HepG2 (cell line): ENCODE results near the gene STAT1. TPM values are rescaled to one million over a fixed set of nuclear protein-coding genes. Genes with fewer than 3 reads are reported as not detected.

Experiments
- ATAC-seq: fragments of 200-7000 bp; cut with Tn5 transposase; 3 replicates; pipeline ENCODE4 v1.9.1; 2020; ENCODE audit warnings: mild to moderate bottlenecking, moderate library complexity
- BruUV-seq: library from RNA; stranded (reverse); fragments of 400-500 nt; replicated peaks from 2 replicates; lab custom pipeline; 2021; lab: Mats Ljungman, UMichigan
- CTCF ChIA-PET: fragments of 300-600 bp; formaldehyde crosslinking; extraction: SDS; loops from one replicate; lab custom pipeline; 2021; ENCODE audit warnings: low total read pairs, inconsistent platforms, low intra/inter-chr PET ratio; lab: Yijun Ruan, JAX
- POLR2A ChIA-PET: fragments of 350-600 bp; sonication (Branson Sonifier 250); formaldehyde crosslinking; loops from one replicate; lab custom pipeline; 2020; ENCODE audit warnings: antibody characterized with exemption, inconsistent platforms; lab: Yijun Ruan, JAX
- DNase-seq: peaks from one replicate; pipeline ENCODE4 v3.0.0-alpha.2; 2015; ENCODE audit warnings: low spot score
- FAIRE-seq: peaks from 3 replicates; lab custom pipeline; 2011; peaks lifted over from hg19 to GRCh38; lab: Jason Lieb, UNC
- H2AFZ ChIP-seq: one replicate; pipeline ENCODE4 v1.6.1; 2011; ENCODE audit warnings: low read length, inconsistent platforms
- H3K27ac ChIP-seq: fragments of 300-600 bp; 3 replicates; pipeline ENCODE4 v1.8.0; 2011; ENCODE audit warnings: mixed run types, mild to moderate bottlenecking, mixed read lengths, low read length, inconsistent platforms; ENCODE audit not compliant: insufficient read depth; ENCODE audit errors: extremely low read length
- H3K27me3 ChIP-seq, 2 experiments: fragments of 200-600 bp in 1 of 2; 2 replicates in 1 of 2; 3 replicates in 1 of 2; pipeline versions ENCODE4 v1.6.0 to v1.8.0; 2011; ENCODE audit warnings: low read length in 2 of 2, mild to moderate bottlenecking in 2 of 2, moderate library complexity in 2 of 2, inconsistent platforms in 1 of 2; ENCODE audit not compliant: insufficient read depth in 2 of 2, control insufficient read depth in 1 of 2
- H3K36me3 ChIP-seq, 2 experiments: fragments of 200-600 bp in 1 of 2; replicated peaks in 1 of 2; 2 replicates in 1 of 2; 3 replicates in 1 of 2; pipeline versions ENCODE4 v1.5.1 to v1.8.0; 2011; ENCODE audit warnings: low read length in 2 of 2, inconsistent platforms in 1 of 2; ENCODE audit not compliant: insufficient read depth in 2 of 2, control insufficient read depth in 1 of 2
- H3K4me1 ChIP-seq: 2 replicates; pipeline ENCODE4 v1.5.1; 2012; ENCODE audit warnings: low read length, inconsistent platforms; ENCODE audit not compliant: insufficient read depth
- H3K4me2 ChIP-seq: 2 replicates; pipeline ENCODE4 v1.6.0; 2011; ENCODE audit warnings: low read depth, low read length, inconsistent platforms
- H3K4me3 ChIP-seq, 3 experiments: fragments of 200-600 bp in 1 of 3; sonication (generic), shearing (Covaris generic) in 1 of 3; replicated peaks in 1 of 3; 2 replicates each; pipeline ENCODE4 v1.5.1; 2011 to 2016; ENCODE audit warnings: low read length in 3 of 3, inconsistent platforms in 2 of 3, low read depth in 2 of 3, mild to moderate bottlenecking in 2 of 3, control low read depth in 1 of 3, mixed read lengths in 1 of 3; ENCODE audit not compliant: insufficient read depth in 1 of 3
- H3K79me2 ChIP-seq: one replicate; pipeline ENCODE4 v1.6.1; 2011; ENCODE audit warnings: low read length, inconsistent platforms; ENCODE audit not compliant: insufficient read depth
- H3K9ac ChIP-seq: 2 replicates; pipeline ENCODE4 v1.6.0; 2011; ENCODE audit warnings: mild to moderate bottlenecking, low read depth, low read length, inconsistent platforms; ENCODE audit not compliant: insufficient read depth
- H3K9me3 ChIP-seq: 2 replicates; pipeline ENCODE4 v1.5.1; 2012; ENCODE audit warnings: mild to moderate bottlenecking, low read length
- H4K20me1 ChIP-seq: 2 replicates; pipeline ENCODE4 v1.6.0; 2011; ENCODE audit warnings: inconsistent platforms, mild to moderate bottlenecking, low read length, moderate library complexity; ENCODE audit not compliant: insufficient read depth
- ATF7 ChIP-seq, 2 experiments: fragments of 450-650 bp in 1 of 2; sonication (generic) in 1 of 2; formaldehyde crosslinking in 1 of 2; IDR thresholded peaks; 2 replicates each; pipeline versions ENCODE4 v1.4.0 to v1.6.1; 2016 to 2020; ENCODE audit warnings: antibody characterized with exemption in 1 of 2, mild to moderate bottlenecking in 1 of 2, missing genetic modification reagents in 1 of 2
- EEA1 ChIP-seq: sonication (generic); formaldehyde crosslinking; IDR thresholded peaks from 2 replicates; pipeline ENCODE4 v1.5.1; 2020; ENCODE audit warnings: mild to moderate bottlenecking, missing genetic modification reagents, borderline replicate concordance
- ESRRA ChIP-seq: sonication (generic); formaldehyde crosslinking; IDR thresholded peaks from 2 replicates; pipeline ENCODE4 v1.5.1; 2020; ENCODE audit warnings: mild to moderate bottlenecking, low read depth, missing genetic modification reagents
- KDM5B ChIP-seq: sonication (generic); formaldehyde crosslinking; IDR thresholded peaks from 2 replicates; pipeline ENCODE4 v1.4.0; 2020; ENCODE audit warnings: missing genetic modification reagents, mild to moderate bottlenecking, borderline replicate concordance
- MTA1 ChIP-seq: sonication (generic); formaldehyde crosslinking; IDR thresholded peaks from 2 replicates; pipeline ENCODE4 v1.4.0; 2020; ENCODE audit warnings: missing genetic modification reagents, mild to moderate bottlenecking, borderline replicate concordance
- THAP11 ChIP-seq: IDR thresholded peaks from 2 replicates; pipeline ENCODE4 v1.6.1; 2016; ENCODE audit warnings: missing biosample characterization, missing genetic modification reagents
- ZNF274 ChIP-seq: sonication (generic); formaldehyde crosslinking; IDR thresholded peaks from 2 replicates; pipeline ENCODE4 v1.5.1; 2020; ENCODE audit warnings: mild to moderate bottlenecking, missing genetic modification reagents
- ZNF674 ChIP-seq: sonication (generic); formaldehyde crosslinking; IDR thresholded peaks from 2 replicates; pipeline ENCODE4 v1.5.0; 2020; ENCODE audit warnings: low read depth, mild to moderate bottlenecking, missing genetic modification reagents
- ZNF687 ChIP-seq: sonication (generic); formaldehyde crosslinking; IDR thresholded peaks from 2 replicates; pipeline ENCODE4 v1.5.1; 2020; ENCODE audit warnings: mild to moderate bottlenecking, missing genetic modification reagents, moderate library complexity
- ZNF772 ChIP-seq: sonication (generic); formaldehyde crosslinking; IDR thresholded peaks from 2 replicates; pipeline ENCODE4 v1.5.0; 2020; ENCODE audit warnings: mild to moderate bottlenecking, missing genetic modification reagents
- WGBS: methylation state at CpG from one replicate; pipeline ENCODE4 v1.1.6; 2017; ENCODE audit warnings: low lambda C conversion rate; 5-methylcytosine and 5-hydroxymethylcytosine counted together
- in situ Hi-C: cut with HindIII; loops from 2 replicates; pipeline ENCODE4 v1.10.0; 2017; ENCODE audit warnings: low pct_unique_long_range_greater_than_20kb; ENCODE audit not compliant: extremely low pct_ligation_motif_present
- intact Hi-C: fragments of 100-400 bp; cut with micrococcal nuclease; formaldehyde crosslinking; loops from one replicate; pipeline ENCODE4 v1.10.0; 2022; ENCODE audit not compliant: unreplicated experiment
- polyA plus RNA-seq, 8 experiments: library from polyadenylated mRNA; depleted of rRNA in 3 of 8; stranded (reverse) in 7 of 8; unstranded in 1 of 8; fragments of >200 nt; fragmentation: Illumina TruSeq in 4 of 8; extraction: Trizol in 4 of 8; gene quantifications; 2 replicates each; pipeline versions ENCODE4 v1.2.1 to v1.2.3, GENCODE V29; 2011 to 2016; ENCODE audit warnings: low read depth in 4 of 8, missing spikeins in 1 of 8, mixed read lengths in 1 of 8; ENCODE audit not compliant: insufficient read depth in 1 of 8
- total RNA-seq, 5 experiments: library from RNA; depleted of rRNA; stranded (reverse); fragments of >200 nt; fragmentation: Illumina TruSeq; extraction: Trizol; gene quantifications; 2 replicates each; pipeline ENCODE4 v1.2.3, GENCODE V29; 2016; ENCODE audit warnings: low read depth in 1 of 5
- TF ChIP-seq, protein P1 (sequence below): sonication (generic); formaldehyde crosslinking; IDR thresholded peaks from 2 replicates; pipeline ENCODE4 v1.5.1; 2020; ENCODE audit warnings: mild to moderate bottlenecking, missing genetic modification reagents, borderline replicate concordance
- TF ChIP-seq, protein P2 (sequence below): IDR thresholded peaks from 2 replicates; pipeline ENCODE4 v1.6.1; 2016; ENCODE audit warnings: low read depth, control low read depth

The STAT1 gene
- total and polyA plus RNA-seq, 2 of the 13 experiments (the other 11 are each of a cell fraction or from before 2014, with no cell fraction given): 21.8 to 59.6 TPM

- TF ChIP-seq ATF7 (IDR thresholded peaks at IDR 0.05) (no peak), ATF7 (CRISPR knock-in tag; IDR thresholded peaks at IDR 0.05) (no peak)
These were observed 25.1 kb downstream of the STAT1 start (continued) for GRCh38 chr2:190988910-190989309.

DNA sequence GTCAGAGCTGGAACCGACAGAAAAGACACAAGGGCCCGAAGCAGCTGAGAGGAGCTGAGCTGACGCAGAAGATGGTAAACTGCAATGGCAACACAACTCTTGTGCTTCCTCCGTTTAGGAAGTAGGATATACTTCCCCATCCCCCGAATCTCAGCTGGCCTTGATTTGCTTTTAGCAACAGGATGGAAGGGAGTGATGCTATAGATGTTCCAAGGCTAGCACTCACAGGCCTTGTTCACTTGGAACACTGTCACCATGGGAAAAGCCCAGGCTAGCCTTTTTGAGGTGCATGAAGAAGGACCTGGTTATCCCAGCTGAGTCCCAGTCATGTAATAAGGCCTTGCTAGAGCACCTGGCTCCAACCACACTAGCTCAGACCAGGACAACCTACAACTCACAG lies 26.0 kb downstream of the STAT1 start:
- no peak overlapping the region for H3K27ac ChIP-seq
- no peak overlapping the region for H3K9ac ChIP-seq
- TF ChIP-seq ZNF772 (CRISPR knock-in tag) (no peak), THAP11 (CRISPR knock-in tag) (no peak), ZNF674 (CRISPR knock-in tag) (no peak), EEA1 (CRISPR knock-in tag) (no peak), ESRRA (CRISPR knock-in tag) (no peak), MTA1 (CRISPR knock-in tag) (no peak), KDM5B (CRISPR knock-in tag) (no peak), ZNF274 (CRISPR knock-in tag) (no peak), ZNF687 (no peak)
- TF ChIP-seq, protein P1, sequence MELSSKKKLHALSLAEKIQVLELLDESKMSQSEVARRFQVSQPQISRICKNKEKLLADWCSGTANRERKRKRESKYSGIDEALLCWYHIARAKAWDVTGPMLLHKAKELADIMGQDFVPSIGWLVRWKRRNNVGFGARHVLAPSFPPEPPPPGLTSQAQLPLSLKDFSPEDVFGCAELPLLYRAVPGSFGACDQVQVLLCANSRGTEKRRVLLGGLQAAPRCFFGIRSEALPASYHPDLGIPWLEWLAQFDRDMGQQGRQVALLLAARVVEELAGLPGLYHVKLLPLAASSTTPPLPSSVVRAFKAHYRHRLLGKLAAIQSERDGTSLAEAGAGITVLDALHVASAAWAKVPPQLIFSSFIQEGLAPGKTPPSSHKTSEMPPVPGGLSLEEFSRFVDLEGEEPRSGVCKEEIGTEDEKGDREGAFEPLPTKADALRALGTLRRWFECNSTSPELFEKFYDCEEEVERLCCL: no peak
- TF ChIP-seq, protein P2, sequence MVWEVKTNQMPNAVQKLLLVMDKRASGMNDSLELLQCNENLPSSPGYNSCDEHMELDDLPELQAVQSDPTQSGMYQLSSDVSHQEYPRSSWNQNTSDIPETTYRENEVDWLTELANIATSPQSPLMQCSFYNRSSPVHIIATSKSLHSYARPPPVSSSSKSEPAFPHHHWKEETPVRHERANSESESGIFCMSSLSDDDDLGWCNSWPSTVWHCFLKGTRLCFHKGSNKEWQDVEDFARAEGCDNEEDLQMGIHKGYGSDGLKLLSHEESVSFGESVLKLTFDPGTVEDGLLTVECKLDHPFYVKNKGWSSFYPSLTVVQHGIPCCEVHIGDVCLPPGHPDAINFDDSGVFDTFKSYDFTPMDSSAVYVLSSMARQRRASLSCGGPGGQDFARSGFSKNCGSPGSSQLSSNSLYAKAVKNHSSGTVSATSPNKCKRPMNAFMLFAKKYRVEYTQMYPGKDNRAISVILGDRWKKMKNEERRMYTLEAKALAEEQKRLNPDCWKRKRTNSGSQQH (CRISPR knock-in tag): no peak
- TF ChIP-seq, all 625 proteins: peak for 0
- Histone ChIP-seq H2AFZ (no peak overlapping the region), H3K79me2 (no peaks in the 10 kb centered on the region), H3K4me3 (no peak overlapping the region), H4K20me1 (no peaks in the 10 kb centered on the region), H3K36me3 (peaks cover 32 to 98% of the 10 kb centered on the region in 2 experiments), H3K27me3 (no peaks in the 10 kb centered on the region), H3K9me3 (no peaks in the 10 kb centered on the region), H3K4me1 (no peaks in the 10 kb centered on the region), H3K4me2 (no peak overlapping the region)
- DNase-seq: no peak
- intact Hi-C loops: loop anchor here (10.0 kb wide), 1 partner anchor 383 kb away; no protein-coding TSS in a partner anchor
- ChIA-PET POLR2A (no interaction called here), CTCF (no interaction called here)
- no peak for FAIRE-seq
- no peak for ATAC-seq
- WGBS: 98% methylated on average over 5 of the region's 5 CpGs
- in situ Hi-C loops: no loop called here
- no TSS peak for BruUV-seq
